Vagina (tissue), 2 donors: ENCODE measurements around the gene ARL17B.

Experiments
- CTCF ChIP-seq, 3 experiments: fragments of 450-650 bp in 2 of 3; fragments of 200-600 bp in 1 of 3; sonication (generic) in 1 of 3; IDR thresholded peaks; one replicate each; pipeline ENCODE4 v1.5.1; 2017 to 2019; ENCODE audit warnings: antibody characterized with exemption in 3 of 3, mild to moderate bottlenecking in 2 of 3, moderate library complexity in 2 of 3
- POLR2A ChIP-seq, 2 donors: fragments of 450-650 bp; IDR thresholded peaks; one replicate each; pipeline ENCODE4 v1.6.1; 2017; ENCODE audit warnings: antibody characterized with exemption in 2 of 2, mild to moderate bottlenecking in 2 of 2, moderate library complexity in 2 of 2
- POLR2AphosphoS5 ChIP-seq, 2 donors: sonication (generic); formaldehyde crosslinking; IDR thresholded peaks; one replicate each; pipeline ENCODE4 v1.9.0; 2017; ENCODE audit warnings: antibody characterized with exemption in 2 of 2, mild to moderate bottlenecking in 2 of 2, low read depth in 1 of 2; ENCODE audit not compliant: insufficient read depth in 1 of 2

GRCh38 chr17:46266656-46267544 is 94.7 kb downstream of the ARL17B start:
- TF ChIP-seq POLR2A (IDR thresholded peaks at IDR 0.05) = no peak
- TF ChIP-seq CTCF (IDR thresholded peaks at IDR 0.05) = no peak
- TF ChIP-seq POLR2AphosphoS5 (IDR thresholded peaks at IDR 0.05; ENCODE audit: insufficient read depth in 1 of 2, low read depth in 1 of 2) = peak in 1 of 2 donors; percentile 46
